Neural progenitor cell (in vitro differentiated cells): ENCODE data around the gene FABP1. TPM values are rescaled to one million over a fixed set of nuclear protein-coding genes. Genes with fewer than 3 reads are reported as not detected.

Source experiments
- DNase-seq: peaks from one replicate; pipeline ENCODE4 v3.0.0-alpha.2; 2016; ENCODE audit warnings: low spot score
- H2AFZ ChIP-seq: fragments of 200-600 bp; sonication (generic); replicated peaks from 2 replicates; pipeline ENCODE4 v1.6.1; 2016; ENCODE audit warnings: antibody characterized with exemption
- H3F3A ChIP-seq: fragments of 200-600 bp; sonication (generic); 2 replicates; pipeline ENCODE4 v1.6.1; 2016; ENCODE audit warnings: antibody characterized with exemption, low read depth
- H3K27ac ChIP-seq: fragments of 200-600 bp; sonication (generic); 2 replicates; pipeline ENCODE4 v1.5.1; 2016; ENCODE audit warnings: mild to moderate bottlenecking
- H3K27me3 ChIP-seq: fragments of 200-600 bp; sonication (generic); 2 replicates; pipeline ENCODE4 v1.6.1; 2016; ENCODE audit warnings: mild to moderate bottlenecking, moderate library complexity
- H3K36me3 ChIP-seq: fragments of 200-600 bp; sonication (generic); 2 replicates; pipeline ENCODE4 v1.5.1; 2016
- H3K4me1 ChIP-seq: fragments of 200-600 bp; sonication (generic); 2 replicates; pipeline ENCODE4 v1.6.1; 2016; ENCODE audit warnings: mixed run types
- H3K4me2 ChIP-seq: fragments of 200-600 bp; sonication (generic); 2 replicates; pipeline ENCODE4 v1.6.1; 2016
- H3K4me3 ChIP-seq: fragments of 200-600 bp; sonication (generic); 2 replicates; pipeline ENCODE4 v1.5.1; 2016
- H3K79me2 ChIP-seq: fragments of 200-600 bp; sonication (generic); 2 replicates; pipeline ENCODE4 v1.6.1; 2016; ENCODE audit warnings: low read depth
- H3K9ac ChIP-seq: fragments of 200-600 bp; sonication (generic); 2 replicates; pipeline ENCODE4 v1.6.1; 2016
- H3K9me3 ChIP-seq: fragments of 200-600 bp; sonication (generic); 2 replicates; pipeline ENCODE4 v1.5.1; 2016; ENCODE audit warnings: low read depth
- H4K20me1 ChIP-seq: fragments of 200-600 bp; sonication (generic); 2 replicates; pipeline ENCODE4 v1.6.1; 2016; ENCODE audit warnings: low read depth
- H3K27ac Mint-ChIP-seq: 3 replicates; pipeline ENCODE4 v1.8.0; 2021; ENCODE audit warnings: mixed read lengths
- H3K27me3 Mint-ChIP-seq: 2 replicates; pipeline ENCODE4 v1.8.0; 2022; ENCODE audit warnings: low read depth, mild to moderate bottlenecking, inconsistent platforms, moderate library complexity, mixed read lengths; ENCODE audit not compliant: insufficient read depth
- H3K36me3 Mint-ChIP-seq: 3 replicates; pipeline ENCODE4 v1.8.0; 2021; ENCODE audit warnings: mixed read lengths
- H3K4me1 Mint-ChIP-seq: 3 replicates; pipeline ENCODE4 v1.8.0; 2021; ENCODE audit warnings: mixed read lengths
- H3K4me3 Mint-ChIP-seq: 3 replicates; pipeline ENCODE4 v1.8.0; 2021; ENCODE audit warnings: mild to moderate bottlenecking, moderate library complexity, mixed read lengths
- H3K9me3 Mint-ChIP-seq: 3 replicates; pipeline ENCODE4 v1.8.0; 2020; ENCODE audit warnings: mixed read lengths
- CTCF ChIP-seq: fragments of 200-600 bp; sonication (generic); IDR thresholded peaks from 2 replicates; pipeline ENCODE4 v1.5.1; 2017; ENCODE audit warnings: antibody characterized with exemption, mild to moderate bottlenecking
- EZH2 ChIP-seq: fragments of 200-600 bp; sonication (generic); IDR thresholded peaks from 2 replicates; pipeline ENCODE4 v1.6.1; 2017; ENCODE audit warnings: antibody characterized with exemption, mild to moderate bottlenecking, moderate library complexity
- EZH2phosphoT487 ChIP-seq: fragments of 200-600 bp; sonication (generic); IDR thresholded peaks from 2 replicates; pipeline ENCODE4 v1.6.1; 2017; ENCODE audit warnings: antibody characterized with exemption
- total RNA-seq: library from RNA; depleted of rRNA; stranded (reverse); fragments of >200 nt; gene quantifications from 2 replicates; pipeline ENCODE4 v1.2.3, GENCODE V29; 2015; ENCODE audit warnings: low replicate concordance

FABP1 gene
- total RNA-seq, 1 donor from 2014 or later = not detected

- Histone ChIP-seq H3K9me3 (no peaks in the 10 kb centered on the region), H4K20me1 (no peaks in the 10 kb centered on the region), H3K36me3 (no peaks in the 10 kb centered on the region), H3K4me1 (no peaks in the 10 kb centered on the region), H3K79me2 (no peaks in the 10 kb centered on the region), H3K9ac (no peak overlapping the region), H3K4me3 (no peak overlapping the region), H3K27me3 (no peaks in the 10 kb centered on the region), H3F3A (no peaks in the 10 kb centered on the region), H3K27ac (no peak overlapping the region), H2AFZ (no peak overlapping the region), H3K4me2 (no peak overlapping the region)
- H3K27me3 Mint-ChIP-seq = no peaks in the 10 kb centered on the region
- H3K9me3 Mint-ChIP-seq = no peaks in the 10 kb centered on the region
- no peak overlapping the region for H3K27ac Mint-ChIP-seq
- no peaks in the 10 kb centered on the region for H3K4me1 Mint-ChIP-seq
- no peaks in the 10 kb centered on the region for H3K36me3 Mint-ChIP-seq
- TF ChIP-seq EZH2phosphoT487 = no peak
- TF ChIP-seq CTCF = no peak
- TF ChIP-seq EZH2 = no peak
- no peak overlapping the region for H3K4me3 Mint-ChIP-seq
- DNase-seq = no peak
Measured at GRCh38 chr2:88159481-88159880, 31.6 kb upstream of the FABP1 start.

- Histone ChIP-seq H3K79me2 (no peaks in the 10 kb centered on the region), H3F3A (no peaks in the 10 kb centered on the region), H3K27me3 (no peaks in the 10 kb centered on the region), H3K36me3 (no peaks in the 10 kb centered on the region), H3K9ac (no peak overlapping the region), H2AFZ (no peak overlapping the region), H3K9me3 (peaks cover 11% of the 10 kb centered on the region), H3K4me3 (no peak overlapping the region), H3K4me2 (no peak overlapping the region), H4K20me1 (no peaks in the 10 kb centered on the region), H3K27ac (no peak overlapping the region), H3K4me1 (no peaks in the 10 kb centered on the region)
- H3K27me3 Mint-ChIP-seq = no peaks in the 10 kb centered on the region
- H3K27ac Mint-ChIP-seq = no peak overlapping the region
- peaks cover 24% of the 10 kb centered on the region for H3K9me3 Mint-ChIP-seq
- no peaks in the 10 kb centered on the region for H3K36me3 Mint-ChIP-seq
- H3K4me1 Mint-ChIP-seq = no peaks in the 10 kb centered on the region
- no peak for TF ChIP-seq EZH2phosphoT487
- no peak for TF ChIP-seq EZH2
- TF ChIP-seq CTCF = no peak
- no peak for DNase-seq
- no peak overlapping the region for H3K4me3 Mint-ChIP-seq
Measured at GRCh38 chr2:88148929-88149438, 21.1 kb upstream of the FABP1 start.

- Histone ChIP-seq H3K27ac (no peak overlapping the region), H3K9ac (no peak overlapping the region), H2AFZ (no peak overlapping the region), H3K9me3 (peaks cover 11% of the 10 kb centered on the region), H3K27me3 (no peaks in the 10 kb centered on the region), H3K36me3 (no peaks in the 10 kb centered on the region), H3F3A (no peaks in the 10 kb centered on the region), H3K79me2 (no peaks in the 10 kb centered on the region), H3K4me3 (no peak overlapping the region), H4K20me1 (no peaks in the 10 kb centered on the region), H3K4me2 (no peak overlapping the region), H3K4me1 (no peaks in the 10 kb centered on the region)
- TF ChIP-seq EZH2 = no peak
- TF ChIP-seq EZH2phosphoT487 = no peak
- TF ChIP-seq CTCF = no peak
- no peak overlapping the region for H3K4me3 Mint-ChIP-seq
- DNase-seq = no peak
- H3K27me3 Mint-ChIP-seq = no peaks in the 10 kb centered on the region
- no peaks in the 10 kb centered on the region for H3K36me3 Mint-ChIP-seq
- no peak overlapping the region for H3K27ac Mint-ChIP-seq
- peaks cover 12% of the 10 kb centered on the region for H3K9me3 Mint-ChIP-seq
- H3K4me1 Mint-ChIP-seq = no peaks in the 10 kb centered on the region
Measured at GRCh38 chr2:88147145-88147544, 19.3 kb upstream of the FABP1 start.
